Right ventricle myocardium superior (tissue), 1 donor: ENCODE data around the gene LRCH4. TPM values are rescaled to one million over a fixed set of nuclear protein-coding genes. Genes with fewer than 3 reads are reported as not detected.

Experiments
- ATAC-seq: fragments of 200-7000 bp; cut with Tn5 transposase; one replicate; pipeline ENCODE4 v1.9.1; 2020; ENCODE audit warnings: mild to moderate bottlenecking; ENCODE audit not compliant: poor library complexity
- DNase-seq: peaks from one replicate; pipeline ENCODE4 v3.0.0-alpha.2; 2020
- intact Hi-C: fragments of 100-400 bp; cut with DNase I; formaldehyde crosslinking; loops from one replicate; pipeline ENCODE4 v1.11.2; 2022
- long read RNA-seq: library from polyadenylated mRNA; unstranded; transcript quantifications from one replicate; pipeline ENCODE4 v2.0.0, GENCODE V29; 2021
- total RNA-seq: library from RNA; stranded (reverse); fragmentation: NEBNext Ultra II Directional; extraction: Animal tissue kit (Norgen Biotek cat#: 25700); gene quantifications from one replicate; pipeline ENCODE4 v1.2.1, GENCODE V29; 2021
- donor health status: DM: no; HTN: yes; CAD: no; lungs with severe emphysema.

Gene LRCH4
- 22.8 TPM for total RNA-seq
- long read RNA-seq, transcript LRCH4-201 (18 exons, 2,552 nt) = major isoform, 37 of 71 reads
- long read RNA-seq, partial matches to known transcripts = 17 of 71 reads
- long read RNA-seq, other reads (novel, unspliced or antisense) = 17 of 71 reads

GRCh38 chr7:100585511-100586265 lies at the start of gene LRCH4:
TSS of gene LRCH4 (minus strand) at chr7:100586129. CDS start at chr7:100586100, 29 bp downstream.
- intact Hi-C loops = no loop called here
- ATAC-seq = peak; percentile 28
- no peak for DNase-seq

GRCh38 chr7:100632951-100633717 lies 47.2 kb upstream of the LRCH4 start:
- ATAC-seq (peak; percentile 68), DNase-seq (peak; percentile 62)
- intact Hi-C loops = no loop called here

GRCh38 chr7:100630066-100630465 lies 44.1 kb upstream of the LRCH4 start:
- intact Hi-C loops = no loop called here
- DNase-seq (no peak), ATAC-seq (no peak)

GRCh38 chr7:100629117-100629716 lies 43.3 kb upstream of the LRCH4 start:
- ATAC-seq (no peak), DNase-seq (no peak)
- intact Hi-C loops = loop anchor here (5.0 kb wide), 1 partner anchor 38 kb away; no protein-coding TSS in a partner anchor

GRCh38 chr7:100627238-100627549 lies 41.3 kb upstream of the LRCH4 start:
- intact Hi-C loops = loop anchor here (5.0 kb wide), 1 partner anchor 40 kb away; no protein-coding TSS in a partner anchor
- DNase-seq = no peak
- no peak for ATAC-seq

- intact Hi-C loops = loop anchor here (5.0 kb wide), 1 partner anchor 41 kb away; no protein-coding TSS in a partner anchor
- DNase-seq (peak; percentile 88), ATAC-seq (peak; percentile 97)
Observed at GRCh38 chr7:100626530-100627237, 40.8 kb upstream of the LRCH4 start.

- intact Hi-C loops = loop anchor here (5.0 kb wide), 1 partner anchor 41 kb away; no protein-coding TSS in a partner anchor
- ATAC-seq (no peak), DNase-seq (no peak)
Observed at GRCh38 chr7:100626055-100626454, 40.1 kb upstream of the LRCH4 start.

GRCh38 chr7:100623951-100624824 lies 38.3 kb upstream of the LRCH4 start:
- no peak for DNase-seq
- intact Hi-C loops = no loop called here
- no peak for ATAC-seq

GRCh38 chr7:100621554-100621953 lies 35.6 kb upstream of the LRCH4 start:
- DNase-seq (no peak), ATAC-seq (no peak)
- intact Hi-C loops = no loop called here

- DNase-seq = no peak
- intact Hi-C loops = no loop called here
- ATAC-seq = no peak
Observed at GRCh38 chr7:100620804-100621203, 34.9 kb upstream of the LRCH4 start.

- ATAC-seq (no peak), DNase-seq (no peak)
- intact Hi-C loops = no loop called here
Observed at GRCh38 chr7:100620239-100620638, 34.3 kb upstream of the LRCH4 start.

- intact Hi-C loops = no loop called here
- ATAC-seq (no peak), DNase-seq (no peak)
Observed at GRCh38 chr7:100614308-100614861, 28.5 kb upstream of the LRCH4 start.

- ATAC-seq = no peak
- intact Hi-C loops = no loop called here
- no peak for DNase-seq
Observed at GRCh38 chr7:100613412-100614175, 27.7 kb upstream of the LRCH4 start.

- ATAC-seq = peak; percentile 2
Observed at GRCh38 chr7:100612730-100613390, 26.9 kb upstream of the LRCH4 start.

GRCh38 chr7:100611983-100612729 lies 26.2 kb upstream of the LRCH4 start, which contains the start of gene MOSPD3:
TSS of gene MOSPD3 (plus strand) at chr7:100612540. CDS start at chr7:100612792, 252 bp downstream.
- DNase-seq = peak; percentile 98
- peak; percentile 98 for ATAC-seq
- intact Hi-C loops = no loop called here

More at GRCh38 chr7:100612730-100613390, 26.9 kb upstream of the LRCH4 start:
- no peak for DNase-seq
- intact Hi-C loops = no loop called here
